Astrocyte of the spinal cord (primary cell): ENCODE data around the gene CNGA2.

ENCODE experiments used
- DNase-seq: peaks from one replicate; pipeline ENCODE4 v3.0.0; 2011; ENCODE audit warnings: low read depth, low spot score
- H3K4me3 ChIP-seq: 2 replicates; pipeline ENCODE4 v1.5.1; 2011; ENCODE audit warnings: low read depth, mild to moderate bottlenecking, low read length, moderate library complexity
- CTCF ChIP-seq: IDR thresholded peaks from 2 replicates; pipeline ENCODE4 v1.5.1; 2012; ENCODE audit warnings: low read depth, mild to moderate bottlenecking, low read length, inconsistent platforms
- in situ Hi-C: cut with HindIII; loops from 2 replicates; pipeline ENCODE4 v1.10.0; 2017; ENCODE audit warnings: low sequenced_read_pairs

Gene CNGA2

GRCh38 chrX:151729056-151729725 is 5.4 kb upstream of the CNGA2 start:
- no peak for TF ChIP-seq CTCF
- in situ Hi-C loops: no loop called here
- DNase-seq: no peak
- H3K4me3 ChIP-seq: no peak overlapping the region

GRCh38 chrX:151735219-151735618 is 673 bp downstream of the CNGA2 start:
- DNase-seq: no peak
- in situ Hi-C loops: no loop called here
- TF ChIP-seq CTCF: no peak
- no peak overlapping the region for H3K4me3 ChIP-seq

GRCh38 chrX:151736685-151737084 is 2.1 kb downstream of the CNGA2 start:
- in situ Hi-C loops: no loop called here
- H3K4me3 ChIP-seq: no peak overlapping the region
- DNase-seq: no peak
- no peak for TF ChIP-seq CTCF

GRCh38 chrX:151737494-151737893 is 2.9 kb downstream of the CNGA2 start:
- in situ Hi-C loops: no loop called here
- H3K4me3 ChIP-seq: no peak overlapping the region
- no peak for TF ChIP-seq CTCF
- no peak for DNase-seq

- no peak for TF ChIP-seq CTCF
- no peak overlapping the region for H3K4me3 ChIP-seq
- in situ Hi-C loops: no loop called here
These were observed 4.2 kb downstream of the CNGA2 start for GRCh38 chrX:151738751-151739150.

GRCh38 chrX:151741606-151742005 is 7.1 kb downstream of the CNGA2 start:
- in situ Hi-C loops: no loop called here
- DNase-seq: no peak
- TF ChIP-seq CTCF: no peak
- H3K4me3 ChIP-seq: no peak overlapping the region

More at GRCh38 chrX:151738751-151739150, 4.2 kb downstream of the CNGA2 start:
- no peak for DNase-seq
